Colonic mucosa (tissue), 4 donors: Measurements from ENCODE around the gene NT5C. TPM values are rescaled to one million over a fixed set of nuclear protein-coding genes. Genes with fewer than 3 reads are reported as not detected.

Experiments
- DNase-seq: peaks from one replicate; pipeline ENCODE4 v3.0.0-alpha.2; 2020
- H3K27ac ChIP-seq: fragments of 200-600 bp; one replicate; pipeline ENCODE4 v1.8.0; 2021
- H3K27me3 ChIP-seq: fragments of 200-600 bp; one replicate; pipeline ENCODE4 v1.8.0; 2021
- H3K36me3 ChIP-seq: fragments of 200-600 bp; one replicate; pipeline ENCODE4 v1.8.0; 2021
- H3K4me1 ChIP-seq: fragments of 200-600 bp; one replicate; pipeline ENCODE4 v1.8.0; 2021; ENCODE audit warnings: mild to moderate bottlenecking
- H3K4me3 ChIP-seq: fragments of 200-600 bp; one replicate; pipeline ENCODE4 v1.8.0; 2021
- H3K9ac ChIP-seq, 2 donors: one replicate each; pipeline ENCODE4 v1.7.0; 2013; ENCODE audit warnings: control low read depth in 2 of 2, low read depth in 2 of 2, low read length in 2 of 2
- H3K9me3 ChIP-seq: fragments of 200-600 bp; one replicate; pipeline ENCODE4 v1.8.0; 2021
- CTCF ChIP-seq: fragments of 200-600 bp; IDR thresholded peaks from one replicate; pipeline ENCODE4 v1.8.0; 2022; ENCODE audit warnings: antibody characterized with exemption, mild to moderate bottlenecking
- intact Hi-C: fragments of 100-400 bp; cut with DNase I; formaldehyde crosslinking; loops from one replicate; pipeline ENCODE4 v1.14.1; 2022
- total RNA-seq, 2 donors: library from RNA; stranded (reverse); fragmentation: NEBNext Ultra II Directional in 1 of 2; extraction: Animal tissue kit (Norgen Biotek cat#: 25700) in 1 of 2; gene quantifications; one replicate each; pipeline ENCODE4 v1.2.1, GENCODE V29; 2021
- donor health status: healthy.
- donor health status: DM: no; HTN: no; CAD: no.
- donor health status: DM: no; HTN: no; CAD: no.

The NT5C gene
- total RNA-seq, 2 donors from 2014 or later = 72.3 to 94.9 TPM

DNA sequence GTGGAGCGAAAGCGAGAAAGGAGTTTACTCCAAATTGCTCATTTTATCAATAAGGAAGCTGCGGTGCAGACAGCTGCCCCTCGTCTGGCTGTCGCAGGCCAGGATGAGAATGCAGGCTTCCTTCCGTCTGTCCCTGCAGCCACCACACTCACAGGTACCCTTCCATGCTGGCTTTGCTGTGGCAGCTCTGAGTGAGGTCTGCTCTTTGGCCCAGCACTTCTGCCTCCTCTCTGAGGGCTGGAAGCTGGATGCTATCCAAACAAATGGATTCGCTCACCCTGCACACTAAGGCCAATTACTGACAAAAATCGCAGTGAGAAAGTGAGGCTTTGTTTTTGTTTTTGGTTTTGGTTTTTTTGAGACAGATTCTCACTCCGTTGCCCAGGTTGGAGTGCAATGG, 14.8 kb downstream of the NT5C start:
- Histone ChIP-seq H3K36me3 (no peaks in the 10 kb centered on the region), H3K9ac (no peak overlapping the region), H3K4me1 (no peaks in the 10 kb centered on the region), H3K27ac (no peak overlapping the region), H3K4me3 (no peak overlapping the region), H3K27me3 (no peaks in the 10 kb centered on the region), H3K9me3 (no peaks in the 10 kb centered on the region)
- DNase-seq = no peak
- intact Hi-C loops = no loop called here
- no peak for TF ChIP-seq CTCF

GRCh38 chr17:75115555-75115954, 16.0 kb downstream of the NT5C start:
- no peak overlapping the region for H3K27ac ChIP-seq
- intact Hi-C loops = no loop called here
- H3K9ac ChIP-seq = peak overlapping the region in 1 of 2 donors; percentile 51
- peaks cover 8% of the 10 kb centered on the region for H3K4me1 ChIP-seq
- H3K36me3 ChIP-seq = no peaks in the 10 kb centered on the region
- H3K4me3 ChIP-seq = no peak overlapping the region
- no peaks in the 10 kb centered on the region for H3K9me3 ChIP-seq
- no peak for DNase-seq
- no peaks in the 10 kb centered on the region for H3K27me3 ChIP-seq
- no peak for TF ChIP-seq CTCF

DNA sequence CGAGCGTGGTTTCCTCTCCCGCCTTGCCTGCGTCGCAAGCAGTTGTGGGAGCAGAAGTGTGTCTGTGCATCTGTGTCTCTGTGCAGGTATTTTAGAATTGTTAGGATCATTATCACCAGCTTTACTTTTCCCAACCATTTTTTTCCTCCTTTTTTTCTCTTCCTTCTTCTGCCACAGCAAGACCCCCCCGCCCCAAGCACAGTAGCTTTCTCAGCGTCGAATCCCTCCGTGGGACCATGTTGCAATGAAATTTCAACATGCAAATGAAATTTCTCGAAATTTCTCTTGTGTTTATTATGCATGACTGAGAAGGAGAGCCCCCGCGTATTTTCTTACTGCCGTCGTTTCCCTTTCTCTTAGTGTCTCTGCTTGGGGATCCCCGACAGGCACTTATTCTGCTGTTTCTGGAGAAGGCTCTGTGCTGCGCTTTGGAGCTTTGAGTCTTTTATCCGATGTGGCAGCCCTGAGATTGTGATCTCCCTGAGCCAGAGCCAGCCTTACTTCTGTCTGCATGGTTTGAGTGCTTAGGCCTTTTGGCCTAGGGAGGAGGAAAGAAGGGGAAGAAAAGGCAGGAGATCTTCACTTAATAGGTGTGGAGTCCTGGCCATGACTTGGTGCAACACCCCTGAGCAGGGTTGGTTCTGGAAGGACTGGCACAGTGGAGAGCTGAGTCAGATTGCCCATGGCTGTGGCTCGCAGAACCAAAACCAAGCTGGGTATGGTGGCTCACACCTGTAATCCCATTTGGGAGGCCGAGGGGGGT, 16.8 kb downstream of the NT5C start:
- H3K36me3 ChIP-seq = no peaks in the 10 kb centered on the region
- H3K27me3 ChIP-seq = no peaks in the 10 kb centered on the region
- H3K9me3 ChIP-seq = no peaks in the 10 kb centered on the region
- intact Hi-C loops = loop anchor here (1.0 to 5.0 kb wide), 3 partner anchors 17 to 88 kb away; partner anchors contain the start of gene NT5C
- peaks cover 9% of the 10 kb centered on the region for H3K4me1 ChIP-seq
- peak overlapping the region; percentile 87 for H3K27ac ChIP-seq
- H3K9ac ChIP-seq = peak overlapping the region; percentile 74 to 93
- peak overlapping the region; percentile 44 for H3K4me3 ChIP-seq
- no peak for TF ChIP-seq CTCF
- no peak for DNase-seq

DNA sequence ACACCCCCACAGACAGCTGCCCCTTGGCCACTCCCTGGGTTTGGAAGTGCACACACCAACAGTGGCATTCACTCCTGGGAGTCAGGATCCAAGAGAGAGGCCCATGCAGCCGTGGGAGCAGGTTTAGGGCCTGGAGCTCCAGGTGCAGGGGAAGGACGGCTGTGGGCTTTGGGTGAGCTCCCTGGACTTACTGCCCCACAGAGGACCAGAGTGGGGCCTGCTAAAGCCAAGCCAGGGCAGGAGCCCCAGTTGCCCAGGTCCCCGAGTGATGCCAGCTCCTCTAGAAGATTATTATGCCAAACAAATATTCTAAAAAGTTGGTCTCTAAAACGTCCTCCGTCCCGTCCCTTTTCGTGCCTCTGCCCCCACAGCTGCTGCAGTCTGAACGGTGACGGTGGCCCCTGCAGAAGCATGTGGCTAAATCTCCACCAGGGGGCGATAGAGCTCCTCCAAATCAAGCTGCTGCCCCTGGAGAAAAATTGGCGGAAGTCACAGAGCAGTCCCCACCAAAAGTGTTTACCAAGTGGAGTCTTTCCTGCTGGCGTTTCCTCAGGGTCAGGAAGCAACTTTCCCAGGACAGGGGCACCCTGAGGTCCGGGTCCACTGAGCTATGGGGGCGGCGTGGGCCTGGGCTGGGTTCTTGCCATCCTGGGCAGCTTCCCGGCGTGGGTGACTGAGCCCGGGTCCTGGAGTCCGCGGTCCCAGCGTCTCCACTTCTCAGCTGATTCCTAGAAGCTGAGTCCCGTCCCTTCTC, 17.6 kb downstream of the NT5C start:
- DNase-seq = peak; percentile 96
- TF ChIP-seq CTCF = peak; percentile 96
- Histone ChIP-seq H3K36me3 (no peaks in the 10 kb centered on the region), H3K4me1 (peaks cover 9% of the 10 kb centered on the region), H3K9me3 (no peaks in the 10 kb centered on the region), H3K27ac (peak overlapping the region; percentile 87), H3K9ac (peak overlapping the region; percentile 74 to 93), H3K27me3 (no peaks in the 10 kb centered on the region), H3K4me3 (peak overlapping the region; percentile 44)
- intact Hi-C loops = loop anchor here (1.0 to 5.0 kb wide), 3 partner anchors 17 to 88 kb away; partner anchors contain the start of gene NT5C

- intact Hi-C loops = loop anchor here (5.0 kb wide), 2 partner anchors 60 to 90 kb away; no protein-coding TSS in a partner anchor
- no peak overlapping the region for H3K27ac ChIP-seq
- H3K9ac ChIP-seq = peak overlapping the region in 1 of 2 donors; percentile 26
- no peaks in the 10 kb centered on the region for H3K27me3 ChIP-seq
- peaks cover 9% of the 10 kb centered on the region for H3K4me1 ChIP-seq
- H3K36me3 ChIP-seq = no peaks in the 10 kb centered on the region
- no peak for TF ChIP-seq CTCF
- no peak for DNase-seq
- H3K4me3 ChIP-seq = no peak overlapping the region
- no peaks in the 10 kb centered on the region for H3K9me3 ChIP-seq
Observed at GRCh38 chr17:75111777-75112335, 19.7 kb downstream of the NT5C start.
